HG03432 (cell line): Measurements from ENCODE around the gene OR2V2.
"Not testable (repeated sequence)": the region's sequence is repeated elsewhere in the genome, so short reads cannot be mapped to it uniquely, and the experiment has no call there.

Source experiments
- ATAC-seq: cut with Tn5 transposase; IDR thresholded peaks from one replicate; pipeline ENCODE4 v1.9.1; 2021; ENCODE audit warnings: mild to moderate bottlenecking, moderate library complexity; ENCODE audit not compliant: unreplicated experiment

Gene OR2V2, protein sequence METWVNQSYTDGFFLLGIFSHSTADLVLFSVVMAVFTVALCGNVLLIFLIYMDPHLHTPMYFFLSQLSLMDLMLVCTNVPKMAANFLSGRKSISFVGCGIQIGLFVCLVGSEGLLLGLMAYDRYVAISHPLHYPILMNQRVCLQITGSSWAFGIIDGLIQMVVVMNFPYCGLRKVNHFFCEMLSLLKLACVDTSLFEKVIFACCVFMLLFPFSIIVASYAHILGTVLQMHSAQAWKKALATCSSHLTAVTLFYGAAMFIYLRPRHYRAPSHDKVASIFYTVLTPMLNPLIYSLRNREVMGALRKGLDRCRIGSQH

DNA sequence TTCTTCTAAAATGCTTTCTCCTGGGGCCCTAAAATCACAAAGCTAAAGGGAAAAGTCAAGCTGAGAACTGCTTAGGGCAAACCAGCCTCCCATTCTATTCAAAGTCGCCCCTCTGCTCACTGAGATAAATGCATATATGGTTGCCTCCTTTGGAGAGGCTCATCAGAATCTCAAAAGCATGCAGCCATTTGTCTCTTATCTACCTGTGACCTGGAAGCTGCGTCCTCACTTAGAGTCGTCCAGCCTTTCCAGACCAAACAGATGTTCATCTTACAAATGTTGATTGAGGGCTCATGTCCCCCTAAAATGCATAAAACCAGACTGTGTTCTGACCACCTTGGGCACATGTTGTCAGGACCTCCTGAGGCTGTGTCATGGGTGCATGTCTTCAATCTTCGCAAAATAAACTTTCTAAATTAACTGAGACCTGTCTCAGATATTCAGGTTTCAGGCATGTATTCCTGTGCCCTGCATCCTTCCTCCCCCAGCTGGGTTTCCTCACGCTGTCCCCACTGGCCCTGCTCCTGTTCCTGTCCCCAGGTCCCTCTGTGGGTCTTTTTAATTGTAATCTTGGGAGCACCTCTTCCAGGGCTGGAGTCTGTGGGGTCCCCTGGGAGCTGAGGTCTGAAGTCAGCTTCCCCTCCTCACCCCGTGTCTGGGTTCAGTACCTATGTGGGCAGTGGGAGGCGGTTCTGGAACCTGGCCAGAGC is at the start of gene OR2V2:
TSS of gene OR2V2 (plus strand) at position 660 of the 710 bp plus-strand sequence. CDS start 7,357 bp downstream, outside the sequence.
- ATAC-seq = not testable (repeated sequence)

DNA sequence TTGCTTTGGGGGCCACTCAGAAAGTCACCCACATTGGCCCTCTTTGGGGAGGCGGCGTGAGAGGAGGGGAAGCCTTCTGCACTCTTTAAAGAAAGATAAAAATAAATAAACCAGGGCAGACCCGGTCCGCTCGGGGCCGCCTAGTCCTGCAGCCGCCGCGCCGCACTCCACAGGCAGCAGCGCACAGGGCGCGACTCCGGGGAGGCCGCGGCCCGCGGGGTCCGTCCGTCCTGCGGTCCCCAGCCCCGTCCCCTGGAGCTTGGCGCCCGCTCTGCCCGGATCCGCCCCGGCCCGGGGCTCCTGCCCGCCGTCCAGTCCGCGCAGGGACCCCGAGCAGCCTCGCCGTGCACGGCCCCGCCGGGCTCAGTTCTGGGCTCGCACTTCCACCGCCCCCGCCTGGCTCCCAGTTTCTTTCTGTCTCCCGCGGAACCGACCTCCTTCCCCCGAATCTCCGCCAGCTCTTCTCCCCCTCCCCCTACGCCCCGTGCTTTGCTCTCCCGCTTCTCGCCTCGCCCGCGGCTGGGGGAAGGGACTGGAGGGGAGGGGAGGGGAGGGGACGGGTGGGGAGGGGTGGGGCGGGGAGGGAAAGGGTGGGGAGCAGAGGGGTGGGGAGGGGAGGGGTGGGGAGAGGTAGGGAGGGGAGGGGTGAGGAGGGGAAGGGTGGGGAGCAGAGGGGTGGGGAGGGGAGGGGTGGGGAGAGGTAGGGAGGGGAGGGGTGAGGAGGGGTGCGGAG is 49.5 kb upstream of the OR2V2 start:
- ATAC-seq = not testable (repeated sequence)

DNA sequence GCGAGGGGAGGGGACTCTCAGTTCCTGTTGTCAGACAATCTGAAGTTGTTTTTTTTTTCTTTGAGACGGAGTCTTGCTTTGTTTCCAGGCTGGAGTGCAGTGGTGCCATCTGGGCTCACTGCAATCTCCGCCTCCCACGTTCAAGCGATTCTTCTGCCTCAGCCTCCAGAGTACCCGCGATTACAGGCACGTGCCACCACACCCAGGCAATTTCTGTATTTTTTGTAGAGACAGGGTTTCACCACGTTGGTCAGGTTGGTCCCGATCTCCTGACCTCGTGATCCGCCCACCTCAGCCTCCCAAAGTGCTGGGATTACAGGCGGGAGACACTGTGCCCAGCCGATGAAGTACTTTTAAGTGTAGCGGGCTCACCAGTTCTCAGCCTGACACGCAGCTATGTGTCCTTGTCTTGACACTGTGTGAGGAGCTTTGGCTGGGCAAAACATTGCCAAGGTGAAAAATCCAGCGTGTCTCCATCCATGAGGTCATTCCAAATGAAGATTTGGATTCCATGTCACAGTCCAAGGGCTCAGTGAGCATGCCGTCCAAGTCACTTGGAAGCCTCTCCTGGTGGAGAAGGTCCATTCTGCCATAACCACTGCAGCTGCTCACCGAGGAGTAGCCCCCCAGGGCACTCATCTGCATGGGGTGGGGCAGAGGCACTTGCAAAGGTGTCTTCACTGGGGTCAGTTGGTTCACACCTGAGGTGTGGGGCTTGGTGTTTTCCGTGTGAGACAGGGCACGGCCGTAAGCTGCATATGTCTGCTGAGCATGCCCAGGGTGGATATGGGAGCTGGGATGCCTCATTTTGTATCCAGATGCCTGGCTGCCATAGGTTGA is 48.4 kb upstream of the OR2V2 start:
- ATAC-seq = no peak

DNA sequence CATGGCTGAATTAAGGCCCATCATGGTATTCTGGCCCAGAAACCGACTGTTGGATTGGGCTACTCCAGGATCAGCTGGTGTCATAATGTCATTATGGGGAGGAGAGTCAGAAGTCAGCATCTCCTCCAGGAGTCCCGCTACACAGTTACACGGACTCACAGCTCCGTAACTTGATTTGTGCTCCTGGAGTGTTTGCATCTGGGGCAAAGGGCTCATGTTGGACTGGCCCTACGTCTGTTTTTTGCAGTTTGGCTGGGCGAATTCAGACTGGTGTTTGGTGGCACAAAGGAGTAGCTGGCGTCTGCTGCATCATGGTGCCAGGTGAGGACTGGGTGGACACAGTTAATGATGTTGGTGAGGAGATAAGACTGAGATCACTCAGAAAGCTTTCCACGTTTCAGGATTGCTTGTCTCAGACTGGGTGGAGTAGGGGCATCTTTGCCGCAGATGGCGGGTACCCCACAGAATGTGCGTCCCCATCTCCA is 47.7 kb upstream of the OR2V2 start:
- ATAC-seq = no peak

DNA sequence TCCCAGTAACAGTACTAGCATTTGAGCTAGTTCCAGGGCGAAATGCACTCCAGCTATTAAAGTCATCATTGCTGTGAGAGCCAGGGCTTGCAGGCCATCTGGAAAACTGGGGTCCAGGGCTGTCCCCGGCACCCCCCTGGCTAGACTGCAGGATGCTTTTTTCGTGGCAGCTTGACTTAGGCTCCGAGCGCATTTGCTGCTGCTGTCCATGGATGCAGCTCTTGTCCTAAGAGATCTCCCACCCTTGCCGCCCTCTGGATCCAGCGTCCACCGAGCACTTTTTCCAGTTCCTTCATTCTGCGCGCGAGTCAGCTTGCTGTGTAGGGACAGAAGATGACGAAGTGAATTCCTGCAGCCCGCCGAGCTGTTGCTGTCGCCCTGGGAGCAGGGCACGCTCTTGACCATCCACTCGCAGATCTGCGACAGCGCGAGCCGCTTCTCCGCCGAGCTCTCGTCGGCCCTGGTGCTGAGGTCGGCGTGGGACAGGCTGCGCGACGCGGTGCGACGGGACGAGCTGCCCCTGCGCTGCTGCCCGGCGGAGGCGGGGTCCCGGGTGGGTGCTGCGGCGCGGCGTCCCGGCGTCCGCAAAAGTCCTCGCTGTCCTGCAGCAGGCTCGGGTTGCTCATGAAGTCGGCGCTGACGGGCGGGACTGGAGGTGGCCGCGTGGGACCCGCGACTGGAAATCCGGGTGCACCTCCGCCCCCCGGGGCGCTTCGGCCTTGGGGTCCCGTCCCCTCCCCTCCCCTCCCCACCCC is 47.1 kb upstream of the OR2V2 start:
- no peak for ATAC-seq

DNA sequence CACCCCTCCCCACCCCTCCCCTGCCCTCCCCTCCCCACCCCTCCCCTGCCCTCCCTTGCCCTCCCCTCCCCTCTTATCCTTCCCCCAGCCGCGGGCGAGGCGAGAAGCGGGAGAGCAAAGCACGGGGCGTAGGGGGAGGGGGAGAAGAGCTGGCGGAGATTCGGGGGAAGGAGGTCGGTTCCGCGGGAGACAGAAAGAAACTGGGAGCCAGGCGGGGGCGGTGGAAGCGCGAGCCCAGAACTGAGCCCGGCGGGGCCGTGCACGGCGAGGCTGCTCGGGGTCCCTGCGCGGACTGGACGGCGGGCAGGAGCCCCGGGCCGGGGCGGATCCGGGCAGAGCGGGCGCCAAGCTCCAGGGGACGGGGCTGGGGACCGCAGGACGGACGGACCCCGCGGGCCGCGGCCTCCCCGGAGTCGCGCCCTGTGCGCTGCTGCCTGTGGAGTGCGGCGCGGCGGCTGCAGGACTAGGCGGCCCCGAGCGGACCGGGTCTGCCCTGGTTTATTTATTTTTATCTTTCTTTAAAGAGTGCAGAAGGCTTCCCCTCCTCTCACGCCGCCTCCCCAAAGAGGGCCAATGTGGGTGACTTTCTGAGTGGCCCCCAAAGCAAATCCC is 46.2 kb upstream of the OR2V2 start:
- ATAC-seq = not testable (repeated sequence)

DNA sequence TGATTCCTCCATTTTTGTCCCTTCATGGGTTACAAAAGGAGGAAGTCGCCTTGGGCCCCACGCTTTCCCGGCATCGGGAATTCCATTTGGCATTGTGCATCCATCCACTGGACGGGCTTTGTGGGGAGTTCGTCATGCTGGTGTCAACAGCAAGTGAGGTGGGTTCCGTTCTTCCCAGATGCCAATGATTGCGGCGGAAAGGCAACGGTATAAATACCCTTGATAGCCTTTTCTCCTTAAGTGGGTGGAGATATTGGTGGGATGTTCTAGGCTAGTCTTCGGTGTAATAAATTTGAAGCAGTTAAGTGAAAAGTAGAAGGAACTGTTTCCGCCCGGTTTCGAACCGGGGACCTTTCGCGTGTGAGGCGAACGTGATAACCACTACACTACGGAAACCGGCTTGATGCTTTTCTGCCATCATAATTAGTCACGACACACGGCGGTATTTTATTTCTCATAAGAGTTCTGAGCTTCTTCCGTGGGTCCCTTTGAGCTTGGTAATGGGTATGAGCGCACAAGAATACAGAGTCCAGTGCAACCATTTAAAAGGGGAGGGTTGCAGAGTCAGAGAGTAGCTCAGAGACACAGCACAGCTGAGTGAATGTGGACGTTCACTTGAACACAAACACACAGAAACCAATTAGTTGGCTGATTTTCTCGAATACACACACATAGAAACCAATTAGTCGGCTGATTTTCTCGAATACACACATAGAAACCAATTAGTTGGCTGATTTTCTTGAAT is 45.3 kb upstream of the OR2V2 start:
- not testable (repeated sequence) for ATAC-seq

DNA sequence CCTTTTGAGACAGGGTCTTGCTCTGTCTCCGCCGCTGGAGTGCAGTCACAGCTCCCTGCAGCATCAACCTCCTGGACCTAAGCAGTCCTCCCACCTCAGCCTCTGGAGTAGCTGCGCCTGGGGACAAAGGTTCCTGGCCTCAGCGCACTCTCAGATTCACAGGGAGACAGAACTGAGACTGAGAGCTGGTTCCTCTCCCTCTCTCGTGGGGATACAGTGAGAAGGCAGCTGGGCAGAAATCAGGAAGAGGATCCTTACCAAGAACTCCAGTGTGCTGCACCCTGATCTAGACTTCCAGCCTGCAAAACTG is 43.2 kb upstream of the OR2V2 start:
- ATAC-seq = not testable (repeated sequence)

DNA sequence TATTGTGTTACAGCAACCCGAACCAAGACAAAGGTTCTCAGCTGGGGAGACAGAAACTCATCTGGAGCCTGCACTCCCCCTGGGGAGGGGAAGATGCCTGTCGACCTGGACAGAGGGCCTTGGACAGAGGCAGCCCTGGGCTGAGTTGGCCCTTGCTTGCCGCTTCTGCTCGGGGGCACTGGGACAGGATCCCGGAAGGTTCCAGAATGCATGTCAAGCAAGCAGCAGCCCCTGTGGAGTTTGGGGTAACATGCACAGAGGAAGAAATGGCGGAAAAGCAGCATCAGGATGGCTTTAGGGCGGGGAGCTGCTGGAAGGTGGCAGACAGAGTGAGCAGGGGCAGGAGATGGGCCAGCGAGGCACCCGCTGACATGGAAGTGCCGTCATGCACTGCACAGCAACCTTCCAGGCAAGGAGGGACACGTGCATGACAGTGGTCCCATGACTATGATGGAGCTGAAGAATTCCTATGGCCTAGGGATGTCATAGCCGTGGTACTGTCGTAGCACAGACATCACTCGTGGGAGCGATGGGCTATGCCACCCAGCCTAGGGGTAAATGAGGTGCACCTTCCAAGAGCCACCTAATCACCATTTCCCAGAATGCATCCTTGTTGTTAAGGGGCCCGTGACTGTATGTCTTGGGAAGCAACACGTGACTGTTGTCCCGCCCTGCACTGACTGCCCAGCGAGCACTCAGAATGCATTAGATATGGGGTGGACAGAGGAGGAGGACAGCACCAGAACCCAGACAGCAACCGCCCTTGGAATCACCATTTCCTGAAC is 42.6 kb upstream of the OR2V2 start:
- not testable (repeated sequence) for ATAC-seq

DNA sequence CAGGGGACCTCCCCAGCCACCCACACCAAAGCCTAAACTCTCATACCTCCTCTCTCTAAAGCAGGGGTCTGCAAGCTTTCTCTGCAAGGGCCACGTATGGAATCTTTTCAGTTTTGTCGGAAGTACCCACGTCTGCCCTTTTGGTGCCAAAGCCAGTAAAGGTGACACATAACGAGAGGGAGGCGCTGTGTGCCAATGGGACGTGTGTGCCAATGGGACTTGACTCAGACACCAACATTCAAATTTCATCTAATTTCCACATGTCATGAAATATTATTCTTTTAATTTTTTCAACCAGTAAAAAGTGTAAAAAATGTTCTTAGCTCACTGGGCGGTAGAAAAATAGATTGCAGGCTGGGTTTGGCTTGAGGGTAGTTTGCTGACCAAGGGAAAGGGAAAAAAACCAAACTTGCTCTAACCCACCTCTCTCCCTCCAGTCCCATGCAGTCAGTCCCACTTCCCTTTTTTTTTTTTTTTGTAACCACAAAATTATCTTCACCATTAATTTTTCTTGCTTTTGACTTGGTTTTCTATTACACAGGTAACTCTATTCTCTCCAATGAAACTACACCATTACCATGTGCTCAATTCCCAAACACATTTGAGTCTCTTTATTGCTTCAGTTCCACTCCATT is 41.9 kb upstream of the OR2V2 start:
- no peak for ATAC-seq

DNA sequence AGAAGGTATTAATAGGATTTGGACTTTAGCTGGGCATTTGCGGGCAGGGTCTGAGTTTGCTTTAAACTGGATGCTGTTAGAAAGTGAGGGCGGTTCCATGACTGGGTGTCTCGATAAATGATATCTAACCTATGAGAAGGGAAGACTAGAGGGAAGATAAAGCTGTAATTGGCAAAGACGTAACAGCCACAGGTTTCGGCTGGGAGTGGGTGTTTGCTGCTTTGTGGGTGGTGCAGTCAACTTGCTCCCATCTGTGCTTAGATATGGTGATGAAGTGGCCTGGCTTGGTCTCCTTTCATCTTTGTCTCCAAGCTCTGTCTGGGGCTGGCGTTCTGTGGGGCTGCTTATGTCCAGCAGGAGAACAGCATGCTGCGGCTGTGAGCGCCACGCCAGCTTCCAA is 39.7 kb upstream of the OR2V2 start:
- ATAC-seq = no peak

DNA sequence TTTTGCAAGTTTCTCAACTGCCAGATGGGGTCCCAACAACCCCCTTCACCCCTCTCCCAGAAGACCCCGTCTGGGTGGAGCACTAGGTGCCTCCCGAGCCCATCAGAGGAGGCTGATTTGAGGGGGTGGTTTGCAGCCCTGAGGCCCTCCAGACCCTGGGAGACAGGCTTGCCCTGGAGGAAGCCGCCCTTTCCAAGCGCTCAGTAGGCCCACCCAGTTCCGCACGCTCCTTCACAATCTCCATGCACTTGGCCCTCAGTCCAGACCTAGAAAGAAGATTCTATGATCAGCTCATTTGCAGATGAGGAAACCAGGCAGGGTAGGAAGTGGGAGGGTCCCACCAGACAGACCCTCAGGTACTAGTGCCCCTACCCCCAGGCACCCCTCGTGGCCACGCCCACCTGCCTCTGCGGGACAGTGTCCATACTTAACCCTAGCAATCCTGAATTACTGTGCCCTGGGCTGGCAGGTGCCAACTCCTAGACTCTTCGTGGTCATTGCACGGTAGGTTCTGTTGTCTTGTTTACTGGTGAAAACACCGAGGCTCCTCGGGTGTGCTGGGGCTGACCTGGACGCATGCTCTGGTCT is 38.7 kb upstream of the OR2V2 start:
- no peak for ATAC-seq

DNA sequence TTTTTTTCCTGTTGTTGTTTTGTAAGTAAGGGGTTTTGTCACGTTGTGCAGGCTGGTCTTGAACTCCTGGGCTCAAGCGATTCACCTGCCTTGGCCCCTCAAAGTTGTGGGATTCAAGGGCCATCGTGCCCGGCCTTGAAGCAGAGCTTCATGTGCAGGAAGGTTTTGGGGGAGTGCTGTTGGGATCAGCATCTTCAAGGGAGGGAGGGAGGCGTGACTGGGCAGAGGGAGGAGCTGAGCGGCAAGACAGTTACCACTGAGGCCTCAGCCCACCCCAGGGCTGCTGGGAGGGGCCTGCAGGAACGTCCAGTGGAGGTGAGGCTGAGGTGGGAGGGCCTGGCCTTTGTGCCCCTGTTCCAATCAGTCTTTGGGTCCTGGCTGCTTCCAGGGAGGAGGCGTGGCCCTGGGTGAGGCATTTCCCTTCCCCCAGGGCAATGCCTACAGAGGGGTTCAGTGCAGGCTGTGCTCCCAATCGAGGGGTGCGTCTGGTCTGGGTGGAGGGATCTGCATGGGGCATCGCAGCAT is 37.8 kb upstream of the OR2V2 start:
- no peak for ATAC-seq

DNA sequence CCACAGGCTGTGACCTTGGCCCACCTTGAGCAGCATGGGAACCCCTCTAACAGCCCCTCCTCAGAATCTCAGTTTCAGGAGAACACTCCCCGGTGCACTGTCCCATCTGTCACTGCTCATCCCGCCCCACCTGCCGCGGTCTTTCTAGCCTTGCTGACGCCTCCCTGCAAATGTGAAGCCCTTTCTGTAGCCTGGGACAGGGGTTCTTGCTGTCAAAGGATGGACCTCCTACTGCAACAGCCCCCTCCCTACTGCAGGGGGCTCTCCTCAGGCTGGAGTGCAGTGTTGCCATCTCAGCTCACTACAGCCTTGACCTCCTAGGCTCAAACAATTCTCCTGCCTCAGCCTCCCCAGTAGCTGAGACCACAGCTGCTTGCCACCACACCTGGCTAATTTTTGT is 36.4 kb upstream of the OR2V2 start:
- no peak for ATAC-seq

DNA sequence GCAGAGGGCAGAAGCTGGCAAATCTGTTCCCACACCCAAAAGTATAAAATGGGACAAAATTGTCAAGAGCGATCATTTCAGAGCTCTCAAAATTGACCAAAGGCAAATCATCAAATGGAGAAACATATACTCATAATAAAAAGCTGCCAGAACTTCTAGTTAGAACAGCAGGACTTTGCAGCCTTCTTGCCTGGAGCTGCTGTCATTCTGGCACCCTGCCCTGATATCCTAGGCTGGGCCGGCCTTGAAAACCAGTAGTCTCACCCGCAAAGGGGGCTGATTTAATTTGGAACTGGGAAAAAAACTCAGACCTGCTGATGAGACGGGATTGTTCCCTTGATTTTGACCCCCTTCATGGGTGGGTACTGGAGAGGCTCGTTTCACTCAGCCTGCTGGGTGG is 34.9 kb upstream of the OR2V2 start:
- ATAC-seq = no peak

DNA sequence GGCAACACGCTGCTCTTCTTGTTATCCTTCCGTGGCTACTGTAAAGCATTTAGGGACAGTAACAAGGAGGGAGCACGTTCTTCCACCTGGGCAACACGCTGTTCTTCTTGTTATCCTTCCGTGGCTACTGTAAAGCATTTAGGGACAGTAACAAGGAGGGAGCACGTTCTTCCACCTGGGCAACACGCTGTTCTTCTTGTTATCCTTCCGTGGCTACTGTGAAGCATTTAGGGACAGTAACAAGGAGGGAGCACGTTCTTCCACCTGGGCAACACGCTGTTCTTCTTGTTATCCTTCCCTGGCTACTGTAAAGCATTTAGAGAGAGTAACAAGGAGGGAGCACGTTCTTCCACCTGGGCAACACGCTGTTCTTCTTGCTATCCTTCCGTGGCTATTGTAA is 33.8 kb upstream of the OR2V2 start:
- ATAC-seq = not testable (repeated sequence)

DNA sequence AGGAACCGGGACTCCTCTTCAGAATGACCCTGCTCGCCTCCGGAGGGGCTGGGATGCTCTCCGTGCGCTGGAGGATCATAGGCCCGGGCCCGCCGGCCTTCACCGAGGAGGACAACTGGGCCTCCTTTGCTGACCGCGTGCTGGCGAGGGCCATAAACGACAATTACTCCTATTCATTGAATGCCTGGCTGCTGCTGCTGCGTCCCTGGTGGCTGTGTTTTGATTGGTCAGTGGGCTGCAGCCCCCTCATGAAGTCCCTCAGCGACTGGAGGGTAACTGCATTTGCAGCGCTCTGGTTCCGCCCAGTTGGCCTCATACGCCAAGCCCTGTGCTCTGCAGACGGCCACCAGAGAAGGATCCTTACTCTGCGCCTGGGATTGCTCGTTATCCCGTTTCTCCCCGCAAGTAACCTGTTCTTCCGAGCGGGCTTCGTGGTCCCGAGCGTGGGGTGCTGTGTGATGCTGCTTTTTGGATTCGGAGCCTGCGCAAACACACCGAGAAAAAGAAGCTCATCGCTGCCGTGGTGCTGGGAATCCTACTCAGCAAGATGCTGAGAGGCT is 33.0 kb upstream of the OR2V2 start:
- ATAC-seq = no peak
